ENCODE results near the gene MTG2. TPM values are rescaled to one million over a fixed set of nuclear protein-coding genes. Genes with fewer than 3 reads are reported as not detected.

The MTG2 gene
- total RNA-seq, 1 donor from 2014 or later, result 13.3 TPM

GRCh38 chr20:62164879-62165761 lies 17.7 kb upstream of the MTG2 start:
- TF ChIP-seq, protein P1, sequence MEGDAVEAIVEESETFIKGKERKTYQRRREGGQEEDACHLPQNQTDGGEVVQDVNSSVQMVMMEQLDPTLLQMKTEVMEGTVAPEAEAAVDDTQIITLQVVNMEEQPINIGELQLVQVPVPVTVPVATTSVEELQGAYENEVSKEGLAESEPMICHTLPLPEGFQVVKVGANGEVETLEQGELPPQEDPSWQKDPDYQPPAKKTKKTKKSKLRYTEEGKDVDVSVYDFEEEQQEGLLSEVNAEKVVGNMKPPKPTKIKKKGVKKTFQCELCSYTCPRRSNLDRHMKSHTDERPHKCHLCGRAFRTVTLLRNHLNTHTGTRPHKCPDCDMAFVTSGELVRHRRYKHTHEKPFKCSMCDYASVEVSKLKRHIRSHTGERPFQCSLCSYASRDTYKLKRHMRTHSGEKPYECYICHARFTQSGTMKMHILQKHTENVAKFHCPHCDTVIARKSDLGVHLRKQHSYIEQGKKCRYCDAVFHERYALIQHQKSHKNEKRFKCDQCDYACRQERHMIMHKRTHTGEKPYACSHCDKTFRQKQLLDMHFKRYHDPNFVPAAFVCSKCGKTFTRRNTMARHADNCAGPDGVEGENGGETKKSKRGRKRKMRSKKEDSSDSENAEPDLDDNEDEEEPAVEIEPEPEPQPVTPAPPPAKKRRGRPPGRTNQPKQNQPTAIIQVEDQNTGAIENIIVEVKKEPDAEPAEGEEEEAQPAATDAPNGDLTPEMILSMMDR (IDR thresholded peaks at IDR 0.05), result no peak
- TF ChIP-seq POLR2A (IDR thresholded peaks at IDR 0.05), result no peak
- TF ChIP-seq POLR2AphosphoS5 (IDR thresholded peaks at IDR 0.05; ENCODE audit: insufficient read depth in 1 of 2, low read depth in 1 of 2), result no peak
- Histone ChIP-seq H3K4me1 (no peaks in the 10 kb centered on the region), H3K4me3 (no peak overlapping the region), H3K27ac (no peak overlapping the region), H3K27me3 (no peaks in the 10 kb centered on the region), H3K36me3 (peaks cover 0 to 52% of the 10 kb centered on the region in 2 donors), H3K9me3 (no peaks in the 10 kb centered on the region)
- no peak for DNase-seq (ENCODE audit: extremely low spot score in 2 of 2)
- intact Hi-C loops (cut with DNase I), result no loop called here

- no peak for TF ChIP-seq POLR2A (IDR thresholded peaks at IDR 0.05)
- no peak for TF ChIP-seq POLR2AphosphoS5 (IDR thresholded peaks at IDR 0.05; ENCODE audit: insufficient read depth in 1 of 2, low read depth in 1 of 2)
- intact Hi-C loops (cut with DNase I), result no loop called here
- DNase-seq (ENCODE audit: extremely low spot score in 2 of 2), result no peak
- Histone ChIP-seq H3K27me3 (no peaks in the 10 kb centered on the region), H3K36me3 (peaks cover 0 to 52% of the 10 kb centered on the region in 2 donors), H3K4me1 (no peaks in the 10 kb centered on the region), H3K27ac (no peak overlapping the region), H3K9me3 (no peaks in the 10 kb centered on the region), H3K4me3 (no peak overlapping the region)
Measured at GRCh38 chr20:62165762-62166399, 16.9 kb upstream of the MTG2 start.

- Histone ChIP-seq H3K36me3 (peaks cover 0 to 41% of the 10 kb centered on the region in 2 donors), H3K4me3 (no peak overlapping the region), H3K4me1 (no peaks in the 10 kb centered on the region), H3K27me3 (no peaks in the 10 kb centered on the region), H3K27ac (no peak overlapping the region), H3K9me3 (no peaks in the 10 kb centered on the region)
- no peak for DNase-seq (ENCODE audit: extremely low spot score in 2 of 2)
- intact Hi-C loops (cut with DNase I), result no loop called here
- TF ChIP-seq POLR2AphosphoS5 (IDR thresholded peaks at IDR 0.05; ENCODE audit: insufficient read depth in 1 of 2, low read depth in 1 of 2) (no peak), POLR2A (IDR thresholded peaks at IDR 0.05) (no peak)
- TF ChIP-seq, protein P1 (IDR thresholded peaks at IDR 0.05), result no peak
Measured at GRCh38 chr20:62167474-62167873, 15.4 kb upstream of the MTG2 start.

GRCh38 chr20:62168061-62168460 lies 14.8 kb upstream of the MTG2 start:
- no peak for DNase-seq (ENCODE audit: extremely low spot score in 2 of 2)
- H3K36me3 ChIP-seq, result peaks cover 0 to 35% of the 10 kb centered on the region in 2 donors
- intact Hi-C loops (cut with DNase I), result no loop called here

GRCh38 chr20:62168890-62169435 lies 13.9 kb upstream of the MTG2 start:
- no peaks in the 10 kb centered on the region for H3K4me1 ChIP-seq
- intact Hi-C loops (cut with DNase I), result no loop called here
- H3K27ac ChIP-seq, result no peak overlapping the region
- no peak for DNase-seq (ENCODE audit: extremely low spot score in 2 of 2)
- H3K9me3 ChIP-seq, result no peaks in the 10 kb centered on the region
- TF ChIP-seq, protein P1 (IDR thresholded peaks at IDR 0.05), result no peak
- TF ChIP-seq POLR2A (IDR thresholded peaks at IDR 0.05) (no peak), POLR2AphosphoS5 (IDR thresholded peaks at IDR 0.05; ENCODE audit: insufficient read depth in 1 of 2, low read depth in 1 of 2) (no peak)
- no peak overlapping the region for H3K4me3 ChIP-seq
- peaks cover 0 to 34% of the 10 kb centered on the region in 2 donors for H3K36me3 ChIP-seq
- H3K27me3 ChIP-seq, result no peaks in the 10 kb centered on the region

More at GRCh38 chr20:62168061-62168460, 14.8 kb upstream of the MTG2 start:
- Histone ChIP-seq H3K9me3 (no peaks in the 10 kb centered on the region), H3K4me3 (no peak overlapping the region), H3K27ac (no peak overlapping the region), H3K4me1 (no peaks in the 10 kb centered on the region), H3K27me3 (no peaks in the 10 kb centered on the region)
- TF ChIP-seq POLR2AphosphoS5 (IDR thresholded peaks at IDR 0.05; ENCODE audit: insufficient read depth in 1 of 2, low read depth in 1 of 2) (no peak), POLR2A (IDR thresholded peaks at IDR 0.05) (no peak)
- TF ChIP-seq, protein P1 (IDR thresholded peaks at IDR 0.05), result no peak
